ENCODE data around the gene TNS3. TPM values are rescaled to one million over a fixed set of nuclear protein-coding genes. Genes with fewer than 3 reads are reported as not detected.

Gene TNS3
- total and polyA plus RNA-seq, 2 of the 13 experiments (the other 11 are each of a cell fraction or from before 2014, with no cell fraction given), result 52.9 to 55.7 TPM

DNA sequence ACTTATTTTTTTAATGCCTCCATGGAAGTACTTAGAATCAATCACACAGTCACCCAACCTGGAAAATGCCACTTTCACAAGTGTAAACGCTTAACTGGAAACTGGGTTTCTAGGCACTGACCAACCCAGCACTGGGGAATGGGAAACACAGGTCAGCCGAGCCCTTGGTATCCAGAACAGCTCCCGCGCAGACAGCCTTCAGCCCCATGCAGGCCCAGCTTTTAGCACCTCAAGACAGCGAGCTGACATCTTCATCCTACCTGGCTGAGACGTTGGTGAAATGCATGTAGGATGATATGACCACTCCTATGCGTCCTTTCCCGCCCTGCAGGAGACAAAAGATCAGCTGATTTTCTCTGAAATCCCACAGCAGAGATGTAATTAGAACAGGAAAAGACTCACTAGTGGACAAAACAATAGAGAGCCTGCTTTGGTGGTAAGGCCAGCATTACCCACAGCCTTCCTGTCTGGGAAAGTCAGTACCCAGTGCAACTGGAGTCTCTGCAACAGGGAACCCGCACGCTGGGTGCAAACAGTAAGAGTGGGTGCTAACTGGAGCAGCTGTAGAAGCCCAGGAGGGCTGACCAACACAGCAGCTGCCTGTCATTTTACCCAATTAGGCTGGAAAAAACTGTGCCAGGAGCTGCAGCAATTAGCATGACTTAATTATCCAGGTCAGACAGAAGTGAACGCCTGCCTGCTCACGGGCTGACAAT is 153.7 kb downstream of the TNS3 start:
- WGBS (ENCODE audit: low lambda C conversion rate), result 97% methylated on average over 12 of the region's 12 CpGs
- no peak for DNase-seq (ENCODE audit: low spot score)
- H2AFZ ChIP-seq (ENCODE audit: low read length), result no peak overlapping the region
- POLR2A ChIA-PET, result no interaction called here
- no peaks in the 10 kb centered on the region for H3K9me3 ChIP-seq (ENCODE audit: low read length)
- peaks cover 9% of the 10 kb centered on the region; the same call in 1 of the 2 replicates for H3K4me1 ChIP-seq (ENCODE audit: insufficient read depth, low read length)
- ATAC-seq, result no peak
- no peak overlapping the region for H3K4me3 ChIP-seq (replicated peaks in 1 of 3; ENCODE audit: insufficient read depth in 1 of 3, low read depth in 2 of 3, low read length in 3 of 3)
- peaks cover 8% of the 10 kb centered on the region for H3K79me2 ChIP-seq (ENCODE audit: insufficient read depth, low read length)
- no TSS peak for BruUV-seq (replicated peaks)
- peaks cover 31 to 72% of the 10 kb centered on the region in 2 experiments for H3K36me3 ChIP-seq (replicated peaks in 1 of 2; ENCODE audit: control insufficient read depth in 1 of 2, insufficient read depth in 2 of 2, low read length in 2 of 2)
- in situ Hi-C loops (cut with HindIII; ENCODE audit: extremely low pct_ligation_motif_present, low pct_unique_long_range_greater_than_20kb), result no loop called here
- H3K4me2 ChIP-seq (ENCODE audit: low read depth, low read length), result no peak overlapping the region
- no peak overlapping the region for H3K27ac ChIP-seq (ENCODE audit: extremely low read length, insufficient read depth, low read length)
- TF ChIP-seq, protein P1, sequence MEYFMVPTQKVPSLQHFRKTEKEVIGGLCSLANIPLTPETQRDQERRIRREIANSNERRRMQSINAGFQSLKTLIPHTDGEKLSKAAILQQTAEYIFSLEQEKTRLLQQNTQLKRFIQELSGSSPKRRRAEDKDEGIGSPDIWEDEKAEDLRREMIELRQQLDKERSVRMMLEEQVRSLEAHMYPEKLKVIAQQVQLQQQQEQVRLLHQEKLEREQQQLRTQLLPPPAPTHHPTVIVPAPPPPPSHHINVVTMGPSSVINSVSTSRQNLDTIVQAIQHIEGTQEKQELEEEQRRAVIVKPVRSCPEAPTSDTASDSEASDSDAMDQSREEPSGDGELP (IDR thresholded peaks at IDR 0.05; ENCODE audit: borderline replicate concordance, low read depth), result no peak
- TF ChIP-seq JUND (CRISPR knock-in tag; IDR thresholded peaks at IDR 0.05) (no peak), KDM5B (CRISPR knock-in tag; IDR thresholded peaks at IDR 0.05; ENCODE audit: borderline replicate concordance) (no peak), MAFF (IDR thresholded peaks at IDR 0.05; ENCODE audit: low read depth, low read length) (no peak), SALL2 (CRISPR knock-in tag; IDR thresholded peaks at IDR 0.05) (no peak), TEAD2 (CRISPR knock-in tag; IDR thresholded peaks at IDR 0.05) (no peak), HMGA1 (CRISPR knock-in tag; conservative IDR thresholded peaks at IDR 0.05) (no peak), ZNF451 (CRISPR knock-in tag; IDR thresholded peaks at IDR 0.05) (no peak), ZNF460 (CRISPR knock-in tag; IDR thresholded peaks at IDR 0.05; ENCODE audit: borderline replicate concordance) (no peak), NR2C2 (CRISPR knock-in tag; IDR thresholded peaks at IDR 0.05; ENCODE audit: borderline replicate concordance) (no peak)
- TF ChIP-seq, protein P2, sequence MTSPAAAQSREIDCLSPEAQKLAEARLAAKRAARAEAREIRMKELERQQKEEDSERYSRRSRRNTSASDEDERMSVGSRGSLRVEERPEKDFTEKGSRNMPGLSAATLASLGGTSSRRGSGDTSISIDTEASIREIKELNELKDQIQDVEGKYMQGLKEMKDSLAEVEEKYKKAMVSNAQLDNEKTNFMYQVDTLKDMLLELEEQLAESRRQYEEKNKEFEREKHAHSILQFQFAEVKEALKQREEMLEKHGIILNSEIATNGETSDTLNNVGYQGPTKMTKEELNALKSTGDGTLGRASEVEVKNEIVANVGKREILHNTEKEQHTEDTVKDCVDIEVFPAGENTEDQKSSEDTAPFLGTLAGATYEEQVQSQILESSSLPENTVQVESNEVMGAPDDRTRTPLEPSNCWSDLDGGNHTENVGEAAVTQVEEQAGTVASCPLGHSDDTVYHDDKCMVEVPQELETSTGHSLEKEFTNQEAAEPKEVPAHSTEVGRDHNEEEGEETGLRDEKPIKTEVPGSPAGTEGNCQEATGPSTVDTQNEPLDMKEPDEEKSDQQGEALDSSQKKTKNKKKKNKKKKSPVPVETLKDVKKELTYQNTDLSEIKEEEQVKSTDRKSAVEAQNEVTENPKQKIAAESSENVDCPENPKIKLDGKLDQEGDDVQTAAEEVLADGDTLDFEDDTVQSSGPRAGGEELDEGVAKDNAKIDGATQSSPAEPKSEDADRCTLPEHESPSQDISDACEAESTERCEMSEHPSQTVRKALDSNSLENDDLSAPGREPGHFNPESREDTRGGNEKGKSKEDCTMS (CRISPR knock-in tag; conservative IDR thresholded peaks at IDR 0.05), result no peak
- TF ChIP-seq, protein P3, sequence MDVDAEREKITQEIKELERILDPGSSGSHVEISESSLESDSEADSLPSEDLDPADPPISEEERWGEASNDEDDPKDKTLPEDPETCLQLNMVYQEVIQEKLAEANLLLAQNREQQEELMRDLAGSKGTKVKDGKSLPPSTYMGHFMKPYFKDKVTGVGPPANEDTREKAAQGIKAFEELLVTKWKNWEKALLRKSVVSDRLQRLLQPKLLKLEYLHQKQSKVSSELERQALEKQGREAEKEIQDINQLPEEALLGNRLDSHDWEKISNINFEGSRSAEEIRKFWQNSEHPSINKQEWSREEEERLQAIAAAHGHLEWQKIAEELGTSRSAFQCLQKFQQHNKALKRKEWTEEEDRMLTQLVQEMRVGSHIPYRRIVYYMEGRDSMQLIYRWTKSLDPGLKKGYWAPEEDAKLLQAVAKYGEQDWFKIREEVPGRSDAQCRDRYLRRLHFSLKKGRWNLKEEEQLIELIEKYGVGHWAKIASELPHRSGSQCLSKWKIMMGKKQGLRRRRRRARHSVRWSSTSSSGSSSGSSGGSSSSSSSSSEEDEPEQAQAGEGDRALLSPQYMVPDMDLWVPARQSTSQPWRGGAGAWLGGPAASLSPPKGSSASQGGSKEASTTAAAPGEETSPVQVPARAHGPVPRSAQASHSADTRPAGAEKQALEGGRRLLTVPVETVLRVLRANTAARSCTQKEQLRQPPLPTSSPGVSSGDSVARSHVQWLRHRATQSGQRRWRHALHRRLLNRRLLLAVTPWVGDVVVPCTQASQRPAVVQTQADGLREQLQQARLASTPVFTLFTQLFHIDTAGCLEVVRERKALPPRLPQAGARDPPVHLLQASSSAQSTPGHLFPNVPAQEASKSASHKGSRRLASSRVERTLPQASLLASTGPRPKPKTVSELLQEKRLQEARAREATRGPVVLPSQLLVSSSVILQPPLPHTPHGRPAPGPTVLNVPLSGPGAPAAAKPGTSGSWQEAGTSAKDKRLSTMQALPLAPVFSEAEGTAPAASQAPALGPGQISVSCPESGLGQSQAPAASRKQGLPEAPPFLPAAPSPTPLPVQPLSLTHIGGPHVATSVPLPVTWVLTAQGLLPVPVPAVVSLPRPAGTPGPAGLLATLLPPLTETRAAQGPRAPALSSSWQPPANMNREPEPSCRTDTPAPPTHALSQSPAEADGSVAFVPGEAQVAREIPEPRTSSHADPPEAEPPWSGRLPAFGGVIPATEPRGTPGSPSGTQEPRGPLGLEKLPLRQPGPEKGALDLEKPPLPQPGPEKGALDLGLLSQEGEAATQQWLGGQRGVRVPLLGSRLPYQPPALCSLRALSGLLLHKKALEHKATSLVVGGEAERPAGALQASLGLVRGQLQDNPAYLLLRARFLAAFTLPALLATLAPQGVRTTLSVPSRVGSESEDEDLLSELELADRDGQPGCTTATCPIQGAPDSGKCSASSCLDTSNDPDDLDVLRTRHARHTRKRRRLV (CRISPR knock-in tag; IDR thresholded peaks at IDR 0.05), result no peak
- TF ChIP-seq, protein P4, sequence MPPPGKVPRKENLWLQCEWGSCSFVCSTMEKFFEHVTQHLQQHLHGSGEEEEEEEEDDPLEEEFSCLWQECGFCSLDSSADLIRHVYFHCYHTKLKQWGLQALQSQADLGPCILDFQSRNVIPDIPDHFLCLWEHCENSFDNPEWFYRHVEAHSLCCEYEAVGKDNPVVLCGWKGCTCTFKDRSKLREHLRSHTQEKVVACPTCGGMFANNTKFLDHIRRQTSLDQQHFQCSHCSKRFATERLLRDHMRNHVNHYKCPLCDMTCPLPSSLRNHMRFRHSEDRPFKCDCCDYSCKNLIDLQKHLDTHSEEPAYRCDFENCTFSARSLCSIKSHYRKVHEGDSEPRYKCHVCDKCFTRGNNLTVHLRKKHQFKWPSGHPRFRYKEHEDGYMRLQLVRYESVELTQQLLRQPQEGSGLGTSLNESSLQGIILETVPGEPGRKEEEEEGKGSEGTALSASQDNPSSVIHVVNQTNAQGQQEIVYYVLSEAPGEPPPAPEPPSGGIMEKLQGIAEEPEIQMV (CRISPR knock-in tag; IDR thresholded peaks at IDR 0.05; ENCODE audit: low read depth), result no peak
- H3K9ac ChIP-seq (ENCODE audit: insufficient read depth, low read depth, low read length), result no peak overlapping the region
- H3K27me3 ChIP-seq (ENCODE audit: control insufficient read depth in 1 of 2, insufficient read depth in 2 of 2, low read length in 2 of 2), result no peaks in the 10 kb centered on the region
- intact Hi-C loops (cut with micrococcal nuclease; ENCODE audit: unreplicated experiment), result no loop called here
- FAIRE-seq, result no peak
- CTCF ChIA-PET (ENCODE audit: low intra/inter-chr PET ratio, low total read pairs), result no interaction called here
- peaks cover 9% of the 10 kb centered on the region for H4K20me1 ChIP-seq (ENCODE audit: insufficient read depth, low read length)

All from HepG2 (cell line).